Measurements from ENCODE around the gene BEND4.
"Not testable (repeated sequence)": the region's sequence is repeated elsewhere in the genome, so short reads cannot be mapped to it uniquely, and the experiment has no call there.

Gene BEND4

GRCh38 chr4:42152507-42153504 lies at the start of gene BEND4:
Gene BEND4 (minus strand): TSS chr4:42152655. CDS start chr4:42152143, 512 bp downstream.
- H3K4me3 ChIP-seq (ENCODE audit: low read length) = no peak within 1 kb of the TSS
- no peak for DNase-seq (ENCODE audit: low read depth)
- TF ChIP-seq, protein P1, sequence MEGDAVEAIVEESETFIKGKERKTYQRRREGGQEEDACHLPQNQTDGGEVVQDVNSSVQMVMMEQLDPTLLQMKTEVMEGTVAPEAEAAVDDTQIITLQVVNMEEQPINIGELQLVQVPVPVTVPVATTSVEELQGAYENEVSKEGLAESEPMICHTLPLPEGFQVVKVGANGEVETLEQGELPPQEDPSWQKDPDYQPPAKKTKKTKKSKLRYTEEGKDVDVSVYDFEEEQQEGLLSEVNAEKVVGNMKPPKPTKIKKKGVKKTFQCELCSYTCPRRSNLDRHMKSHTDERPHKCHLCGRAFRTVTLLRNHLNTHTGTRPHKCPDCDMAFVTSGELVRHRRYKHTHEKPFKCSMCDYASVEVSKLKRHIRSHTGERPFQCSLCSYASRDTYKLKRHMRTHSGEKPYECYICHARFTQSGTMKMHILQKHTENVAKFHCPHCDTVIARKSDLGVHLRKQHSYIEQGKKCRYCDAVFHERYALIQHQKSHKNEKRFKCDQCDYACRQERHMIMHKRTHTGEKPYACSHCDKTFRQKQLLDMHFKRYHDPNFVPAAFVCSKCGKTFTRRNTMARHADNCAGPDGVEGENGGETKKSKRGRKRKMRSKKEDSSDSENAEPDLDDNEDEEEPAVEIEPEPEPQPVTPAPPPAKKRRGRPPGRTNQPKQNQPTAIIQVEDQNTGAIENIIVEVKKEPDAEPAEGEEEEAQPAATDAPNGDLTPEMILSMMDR (IDR thresholded peaks at IDR 0.05; ENCODE audit: insufficient read depth, low read depth, low read length, missing control alignments) = no peak

GRCh38 chr4:42197341-42197740 lies 44.9 kb upstream of the BEND4 start:
- TF ChIP-seq, protein P1 (IDR thresholded peaks at IDR 0.05; ENCODE audit: insufficient read depth, low read depth, low read length, missing control alignments) = no peak
- H3K4me3 ChIP-seq (ENCODE audit: low read length) = no peak overlapping the region
- DNase-seq (ENCODE audit: low read depth) = no peak

GRCh38 chr4:42172921-42173320 lies 20.5 kb upstream of the BEND4 start:
- no peak for DNase-seq (ENCODE audit: low read depth)
- no peak overlapping the region for H3K4me3 ChIP-seq (ENCODE audit: low read length)
- TF ChIP-seq, protein P1 (IDR thresholded peaks at IDR 0.05; ENCODE audit: insufficient read depth, low read depth, low read length, missing control alignments) = no peak

DNA sequence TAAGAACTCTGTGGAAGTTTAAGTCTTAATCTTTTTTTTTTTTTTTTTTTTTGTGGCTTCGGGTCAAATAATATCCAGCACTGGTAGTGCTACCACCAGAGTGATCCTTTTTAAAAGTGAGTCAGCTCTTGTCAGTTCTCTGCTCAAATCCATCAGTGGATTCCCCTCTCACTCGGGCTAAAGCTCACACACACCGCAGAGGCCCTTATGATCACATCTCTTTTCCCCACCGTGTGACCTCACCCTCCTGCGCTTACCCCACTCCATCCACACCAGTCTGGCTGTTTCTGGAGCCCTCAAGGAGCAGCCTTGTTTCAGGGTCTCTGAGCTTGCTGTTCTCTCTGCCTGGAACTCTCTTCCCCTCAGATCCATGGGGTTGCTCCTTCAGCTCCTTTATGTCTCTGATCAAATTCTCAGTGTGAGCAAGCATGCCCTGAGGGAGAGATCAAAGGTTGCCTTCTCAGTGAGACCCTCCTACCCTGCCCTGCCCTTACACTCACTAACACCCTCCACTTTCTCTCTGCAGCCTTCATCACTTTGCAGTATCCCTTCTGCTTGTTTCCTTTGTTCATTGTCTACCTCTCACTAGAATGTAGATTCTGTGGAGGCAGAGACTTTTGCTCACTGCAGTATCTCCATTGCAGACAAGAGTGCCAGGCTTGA lies 19.8 kb upstream of the BEND4 start:
- H3K4me3 ChIP-seq (ENCODE audit: low read length) = no peak overlapping the region
- TF ChIP-seq, protein P1 (IDR thresholded peaks at IDR 0.05; ENCODE audit: insufficient read depth, low read depth, low read length, missing control alignments) = no peak

GRCh38 chr4:42167709-42168108 lies 15.3 kb upstream of the BEND4 start:
- no peak overlapping the region for H3K4me3 ChIP-seq (ENCODE audit: low read length)
- no peak for DNase-seq (ENCODE audit: low read depth)
- TF ChIP-seq, protein P1 (IDR thresholded peaks at IDR 0.05; ENCODE audit: insufficient read depth, low read depth, low read length, missing control alignments) = no peak

More for the DNA sequence above, 19.8 kb upstream of the BEND4 start:
- no peak for DNase-seq (ENCODE audit: low read depth)

- not testable (repeated sequence) for DNase-seq (ENCODE audit: low read depth); H3K4me3 ChIP-seq (ENCODE audit: low read length)
Observed at GRCh38 chr4:42166186-42166585, 13.7 kb upstream of the BEND4 start.

GRCh38 chr4:42159271-42160001 lies 7.0 kb upstream of the BEND4 start:
- TF ChIP-seq, protein P1 (IDR thresholded peaks at IDR 0.05; ENCODE audit: insufficient read depth, low read depth, low read length, missing control alignments) = no peak
- no peak overlapping the region for H3K4me3 ChIP-seq (ENCODE audit: low read length)
- DNase-seq (ENCODE audit: low read depth) = no peak

Measured in epithelial cell of esophagus (primary cell).